Suppressor macrophage treated with lipopolysaccharide for 4 hours (primary cell): ENCODE measurements around the gene LIG3.
"Not testable (repeated sequence)": the region's sequence is repeated elsewhere in the genome, so short reads cannot be mapped to it uniquely, and the experiment has no call there.

Source experiments
- DNase-seq: peaks from one replicate; pipeline ENCODE4 v3.0.0-alpha.2; 2020

Gene LIG3

GRCh38 chr17:34980353-34980680 is at the start of gene LIG3:
LIG3 (plus strand) TSS chr17:34980512; CDS start chr17:34983006, 2,494 bp downstream.
- peak; percentile 97 for DNase-seq

- not testable (repeated sequence) for DNase-seq
Measured at GRCh38 chr17:34950780-34951179, 29.5 kb upstream of the LIG3 start.

GRCh38 chr17:34958438-34958837 is 21.9 kb upstream of the LIG3 start:
- no peak for DNase-seq

GRCh38 chr17:34961093-34961911 is 19.0 kb upstream of the LIG3 start, which contains the start of the genes CCT6B and ZNF830:
CCT6B (minus strand) TSS chr17:34961460; CDS start chr17:34961393, 67 bp downstream.
ZNF830 (plus strand) TSS chr17:34961540; CDS start chr17:34961567, 27 bp downstream.
- peak; percentile 95 for DNase-seq

GRCh38 chr17:34974179-34974578 is 6.1 kb upstream of the LIG3 start:
- DNase-seq = no peak

- no peak for DNase-seq
Measured at GRCh38 chr17:34974794-34975785, 5.2 kb upstream of the LIG3 start.

GRCh38 chr17:34979153-34979552 is 1.2 kb upstream of the LIG3 start:
- DNase-seq = no peak

- DNase-seq = no peak
Measured at GRCh38 chr17:34979650-34980352, 511 bp upstream of the LIG3 start.

- peak; percentile 79 for DNase-seq
Measured at GRCh38 chr17:34980681-34981537, 597 bp downstream of the LIG3 start.

GRCh38 chr17:34981538-34982241 is 1.4 kb downstream of the LIG3 start:
- DNase-seq = peak; percentile 24

- no peak for DNase-seq
Measured at GRCh38 chr17:34987232-34987631, 6.9 kb downstream of the LIG3 start.

GRCh38 chr17:34988644-34989043 is 8.3 kb downstream of the LIG3 start:
- DNase-seq = no peak

- no peak for DNase-seq
Measured at GRCh38 chr17:34989473-34989872, 9.2 kb downstream of the LIG3 start.

- DNase-seq = peak; percentile 51
Measured at GRCh38 chr17:34990921-34991365, 10.6 kb downstream of the LIG3 start.

GRCh38 chr17:34991606-34992005 is 11.3 kb downstream of the LIG3 start:
- no peak for DNase-seq

- no peak for DNase-seq
Measured at GRCh38 chr17:34993031-34993430, 12.7 kb downstream of the LIG3 start.

GRCh38 chr17:34996422-34997285 is 16.3 kb downstream of the LIG3 start:
- peak; percentile 6 for DNase-seq

- no peak for DNase-seq
Measured at GRCh38 chr17:34997355-34997862, 17.1 kb downstream of the LIG3 start.

- DNase-seq = peak; percentile 80
Measured at GRCh38 chr17:34998205-34998604, 17.9 kb downstream of the LIG3 start.

- DNase-seq = no peak
Measured at GRCh38 chr17:34999456-34999855, 19.1 kb downstream of the LIG3 start.
